ENCODE measurements around the gene ARHGAP35.

ARHGAP35 gene

DNA sequence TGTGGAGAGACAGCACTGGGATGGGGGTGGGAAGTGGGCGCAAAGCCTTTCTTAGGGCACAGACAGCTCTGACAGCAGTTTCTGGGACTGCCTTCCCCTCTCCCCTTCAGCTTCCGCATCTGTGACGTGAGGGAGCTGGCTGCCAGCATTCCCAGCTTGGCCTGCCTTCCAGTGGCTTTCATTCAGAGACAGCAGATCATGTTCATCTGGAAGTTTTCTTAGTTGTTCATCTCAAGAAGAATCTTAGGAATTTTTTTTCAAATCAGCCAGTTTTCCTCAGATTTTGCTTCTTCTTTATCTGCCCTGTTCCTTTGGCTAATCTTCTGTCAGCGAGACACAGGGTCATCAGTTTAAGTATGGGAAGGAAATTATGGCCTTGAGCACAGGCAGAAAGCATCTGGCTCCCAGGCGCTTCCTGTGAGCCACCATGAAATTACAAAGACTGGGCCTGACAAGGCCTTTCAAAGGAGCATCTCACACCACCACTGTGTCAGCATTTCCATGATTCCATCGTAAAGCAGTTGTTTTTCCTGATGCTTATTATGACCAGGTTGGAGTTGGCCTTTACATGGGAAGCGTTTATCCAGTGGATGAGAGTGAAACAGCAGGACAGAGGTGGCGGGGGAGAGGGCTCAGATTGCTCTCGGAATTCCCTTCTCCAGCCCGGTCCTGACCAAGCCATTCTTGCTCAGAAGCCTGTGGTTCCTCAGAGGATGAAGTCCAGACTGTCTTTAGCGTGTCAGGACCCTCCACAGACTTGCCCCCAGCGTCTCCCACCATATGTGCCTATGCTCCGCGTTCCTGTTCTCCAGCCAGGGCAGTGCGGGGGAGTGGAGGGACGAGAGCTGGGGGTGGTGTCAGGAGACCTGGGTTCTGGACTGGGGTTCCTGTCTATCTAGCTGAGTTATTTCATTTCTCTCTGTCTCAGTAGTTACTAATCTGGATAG is 43.6 kb downstream of the ARHGAP35 start:
- DNase-seq, result no peak

- DNase-seq, result no peak
Measured at GRCh38 chr19:46906221-46906620, 45.4 kb downstream of the ARHGAP35 start.

DNA sequence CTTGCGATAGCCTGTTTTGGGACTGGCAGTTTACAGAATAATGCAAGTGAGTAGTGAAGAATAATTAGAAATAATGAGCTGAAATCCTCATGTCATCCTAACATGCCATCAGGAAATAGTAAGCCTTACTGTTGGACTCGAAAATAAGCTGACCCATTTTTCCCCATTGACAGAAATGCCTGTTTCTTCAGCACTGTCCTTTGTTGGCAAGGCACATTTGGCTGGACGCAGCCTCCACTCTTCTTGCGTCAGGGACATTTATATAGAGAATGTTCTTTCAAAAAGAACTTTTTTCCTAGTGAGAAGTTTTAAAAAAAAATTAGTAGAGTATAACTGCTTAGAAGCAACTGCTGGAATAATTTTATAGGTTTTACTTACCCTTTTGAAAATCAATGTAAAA is 47.1 kb downstream of the ARHGAP35 start:
- DNase-seq, result no peak

GRCh38 chr19:46909356-46909755 is 48.6 kb downstream of the ARHGAP35 start:
- DNase-seq, result no peak
